ENCODE measurements around the gene SLIT3.

SLIT3 gene

DNA sequence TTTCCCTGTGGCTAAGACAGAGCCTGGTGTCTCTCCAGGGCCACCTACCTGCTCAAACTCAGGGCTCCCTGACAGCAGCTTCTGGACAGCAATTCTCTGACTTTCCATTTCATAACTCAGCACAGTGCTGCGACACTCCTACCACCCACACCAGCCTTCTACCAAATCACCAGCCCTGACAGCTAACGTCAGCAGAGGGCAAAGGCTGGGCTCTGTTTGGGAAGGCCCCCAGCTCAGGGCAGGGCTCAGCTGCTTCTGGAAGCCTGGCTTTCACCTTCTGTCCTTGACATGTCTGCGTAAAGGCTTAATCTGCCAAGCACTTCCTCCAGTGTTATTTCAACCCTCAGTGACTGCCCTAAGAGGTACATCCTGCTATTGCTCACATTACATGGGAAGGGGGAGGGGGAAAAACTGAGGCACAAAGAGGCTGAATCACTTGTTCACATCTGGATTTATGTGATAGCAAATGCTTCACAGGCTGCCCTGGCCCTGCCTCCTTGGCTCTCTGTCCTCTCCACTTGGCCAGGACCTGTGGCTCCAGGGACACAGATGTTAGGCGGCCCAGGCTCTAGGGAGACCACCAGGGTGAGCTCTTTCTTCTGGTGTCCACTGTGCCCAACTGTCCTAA, 619.3 kb downstream of the SLIT3 start:
- no peak for DNase-seq

GRCh38 chr5:168680395-168680794, 620.5 kb downstream of the SLIT3 start:
- DNase-seq: no peak

DNA sequence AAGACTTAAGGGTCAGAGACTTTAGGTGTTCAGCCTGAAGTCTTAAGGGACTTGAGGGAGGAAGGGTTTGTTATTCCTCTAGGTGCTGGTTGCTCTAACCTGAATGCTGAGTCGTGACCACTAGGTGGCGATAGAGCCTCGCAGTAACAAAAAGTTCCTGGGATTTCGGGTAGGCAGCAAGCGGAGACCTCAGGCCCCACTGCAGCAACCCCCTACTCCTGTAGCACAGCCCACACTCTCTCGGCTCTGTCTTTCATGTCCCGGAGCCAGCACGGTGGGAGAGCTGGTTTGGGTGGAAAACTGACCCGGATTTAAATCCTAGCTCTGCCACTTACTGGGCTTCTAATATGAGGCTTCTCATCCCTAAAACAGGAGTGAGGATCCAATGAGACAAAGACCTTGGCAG, 621.4 kb downstream of the SLIT3 start:
- DNase-seq: peak; percentile 61 to 79

- no peak for DNase-seq
These were observed 624.4 kb downstream of the SLIT3 start for GRCh38 chr5:168676501-168676900.

DNA sequence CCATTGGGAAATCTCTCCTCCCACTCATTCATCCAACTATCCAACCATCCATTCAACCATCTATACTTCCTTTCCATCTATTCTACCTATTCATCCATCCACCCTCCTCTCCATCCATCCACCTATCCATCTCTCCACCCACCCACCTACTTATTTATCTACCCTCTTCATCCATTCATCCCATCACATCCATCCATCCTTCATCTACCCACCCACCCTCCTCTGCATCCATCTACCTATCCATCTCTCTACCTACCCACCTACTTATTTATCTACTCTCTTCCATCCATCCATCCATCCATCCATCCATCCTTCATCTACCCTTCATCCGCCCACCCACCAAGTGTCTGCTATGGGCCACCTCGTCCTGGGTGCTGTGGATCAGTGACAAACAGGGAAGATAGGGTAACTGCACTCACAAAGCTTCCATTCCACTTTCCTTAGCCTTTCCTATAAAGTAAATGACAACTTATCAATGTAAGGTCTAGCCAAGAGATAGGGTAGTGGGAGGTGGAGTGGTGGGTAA, 625.0 kb downstream of the SLIT3 start:
- DNase-seq: no peak

GRCh38 chr5:168674893-168675482, 626.0 kb downstream of the SLIT3 start:
- DNase-seq: no peak

DNA sequence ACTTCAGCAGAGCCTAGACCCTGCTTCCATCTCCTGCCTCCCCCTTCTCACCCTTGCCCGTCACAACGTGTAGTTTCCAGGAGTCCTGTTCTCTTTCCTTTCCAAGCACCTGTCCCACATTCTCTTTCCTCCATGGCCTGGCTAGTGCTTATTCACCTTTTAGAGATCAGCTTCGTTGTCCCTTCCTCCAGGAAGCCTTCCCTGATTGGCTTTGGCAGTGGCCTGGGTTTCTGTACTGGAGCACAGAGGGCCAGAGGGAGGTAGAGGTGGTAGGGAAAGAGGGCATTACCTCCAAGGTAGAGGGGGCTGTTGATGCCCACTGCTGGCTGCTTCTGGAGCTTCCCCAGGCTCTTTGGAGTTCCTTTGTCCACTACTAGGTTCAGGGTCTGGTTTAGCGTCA, 628.1 kb downstream of the SLIT3 start:
- no peak for DNase-seq

- no peak for DNase-seq
These were observed 628.9 kb downstream of the SLIT3 start for GRCh38 chr5:168672016-168672415.

GRCh38 chr5:168670881-168671575, 629.9 kb downstream of the SLIT3 start:
- DNase-seq: peak in 1 of 2 experiments; percentile 27

- no peak for DNase-seq
These were observed 631.1 kb downstream of the SLIT3 start for GRCh38 chr5:168669668-168670378.

DNA sequence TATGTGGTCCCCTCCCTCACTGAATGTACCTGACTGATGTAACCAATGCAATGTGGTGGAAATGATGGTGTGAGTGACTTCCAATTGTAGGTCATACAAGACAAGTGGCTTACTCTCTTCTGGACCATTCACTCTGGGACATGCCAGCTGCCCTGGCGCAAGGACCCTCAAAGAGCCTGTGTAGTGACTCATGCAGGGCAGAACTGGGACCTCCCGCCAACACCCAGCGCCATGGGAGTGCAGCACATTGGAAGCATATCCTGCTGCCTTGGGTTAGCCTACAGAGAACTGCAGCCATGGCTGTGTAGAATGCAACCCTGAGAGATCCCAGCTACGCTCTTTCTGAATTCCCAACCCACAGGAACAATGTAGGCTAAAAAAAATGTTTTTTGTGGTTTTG, 631.8 kb downstream of the SLIT3 start:
- no peak for DNase-seq

DNA sequence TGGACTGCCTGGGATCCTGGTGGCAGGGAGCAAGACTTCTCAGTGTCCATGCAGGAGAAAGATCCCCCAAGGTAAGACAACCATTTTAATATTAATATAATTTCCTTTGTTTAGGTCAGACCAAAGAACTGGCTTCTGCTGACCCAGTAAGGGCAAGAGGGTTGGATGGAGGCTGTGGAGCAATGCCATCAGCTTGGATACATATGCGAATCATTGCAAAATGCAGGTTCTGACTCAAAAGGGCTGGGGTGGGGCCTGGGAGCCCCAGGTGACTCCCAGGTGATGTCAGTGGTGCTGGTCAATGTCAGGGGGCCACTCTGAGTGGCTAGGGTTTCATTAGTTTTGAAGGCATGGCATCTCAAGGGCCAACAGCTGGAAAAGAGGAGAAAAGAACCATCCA, 632.9 kb downstream of the SLIT3 start:
- no peak for DNase-seq

- peak in 1 of 2 experiments; percentile 6 for DNase-seq
These were observed 633.6 kb downstream of the SLIT3 start for GRCh38 chr5:168667301-168667840.

- DNase-seq: no peak
These were observed 634.6 kb downstream of the SLIT3 start for GRCh38 chr5:168666356-168666755.

DNA sequence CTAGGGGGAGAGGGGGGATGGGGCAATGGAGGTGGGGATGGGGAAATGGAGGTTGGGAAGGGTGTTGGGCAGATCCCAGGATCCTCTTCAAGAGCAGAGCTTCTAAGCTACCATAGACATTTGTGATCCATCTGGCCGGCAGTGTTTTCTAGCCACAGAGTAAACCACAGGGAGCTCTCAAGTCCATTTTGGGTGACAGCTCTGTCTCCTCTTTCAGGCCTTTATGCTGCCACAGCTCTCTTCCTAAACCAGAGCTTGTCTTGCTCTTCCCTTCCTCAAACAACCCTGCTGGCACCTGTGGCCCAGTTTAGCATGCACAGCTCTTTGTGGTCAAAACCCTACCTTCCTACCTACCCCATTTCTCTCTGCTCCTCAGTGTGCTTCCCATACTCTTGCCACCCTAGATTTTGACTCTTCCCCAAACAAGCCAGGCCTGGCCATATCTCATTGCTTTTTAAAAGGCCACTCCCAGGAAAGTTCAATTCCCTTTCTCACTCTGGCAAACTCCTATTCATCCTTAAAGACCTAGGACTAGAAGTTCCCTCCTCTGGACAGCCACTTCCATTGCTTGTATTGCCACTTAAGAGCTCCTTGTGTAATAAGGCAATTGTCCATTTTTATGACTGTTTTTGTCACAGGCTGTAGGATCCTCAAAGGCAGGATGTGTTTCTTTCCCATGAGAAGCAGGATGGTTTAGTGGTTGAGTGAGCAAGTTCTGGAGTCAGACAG, 637.5 kb downstream of the SLIT3 start:
- DNase-seq: no peak

DNA sequence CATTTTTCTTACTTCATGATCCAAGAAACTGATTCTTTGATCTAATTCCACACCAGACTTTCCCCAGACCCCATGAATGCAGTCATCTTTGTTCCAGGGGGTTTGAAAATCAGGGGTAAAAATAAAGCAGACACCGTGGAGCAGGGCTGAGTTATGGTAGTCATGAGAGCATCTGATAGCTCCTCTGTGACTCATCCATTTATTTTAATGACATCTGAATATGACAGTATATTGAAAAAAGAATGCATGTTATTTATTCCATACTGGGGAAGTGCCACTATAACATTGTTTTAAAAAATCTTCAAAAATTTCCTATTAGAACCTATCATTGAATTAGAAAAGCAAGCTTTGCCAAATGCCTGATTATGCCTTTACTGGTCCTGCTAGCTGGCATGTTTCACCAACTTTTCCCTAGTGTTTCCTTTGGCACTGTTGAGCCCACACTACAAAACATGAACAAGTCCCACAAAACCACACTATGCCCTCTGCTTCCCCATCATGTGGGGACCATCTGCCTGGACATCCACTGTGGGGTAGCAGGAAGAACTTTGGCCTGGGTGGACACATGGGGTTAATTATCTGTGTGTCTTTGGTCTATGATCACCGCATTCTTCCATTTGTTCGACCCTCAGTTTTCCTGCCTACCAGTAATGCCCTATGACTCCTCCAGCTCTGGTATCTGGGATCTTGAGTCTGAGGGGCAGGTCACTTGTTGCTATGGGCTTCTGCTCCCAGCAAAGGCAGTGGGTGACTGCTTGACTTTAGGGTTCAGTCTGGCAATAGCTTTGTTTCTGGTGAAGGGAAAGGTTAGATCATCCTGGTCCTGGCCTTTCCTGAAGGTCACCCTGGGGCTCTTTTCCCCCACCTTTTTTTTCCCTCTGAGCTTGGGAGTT, 639.1 kb downstream of the SLIT3 start:
- DNase-seq: no peak

DNA sequence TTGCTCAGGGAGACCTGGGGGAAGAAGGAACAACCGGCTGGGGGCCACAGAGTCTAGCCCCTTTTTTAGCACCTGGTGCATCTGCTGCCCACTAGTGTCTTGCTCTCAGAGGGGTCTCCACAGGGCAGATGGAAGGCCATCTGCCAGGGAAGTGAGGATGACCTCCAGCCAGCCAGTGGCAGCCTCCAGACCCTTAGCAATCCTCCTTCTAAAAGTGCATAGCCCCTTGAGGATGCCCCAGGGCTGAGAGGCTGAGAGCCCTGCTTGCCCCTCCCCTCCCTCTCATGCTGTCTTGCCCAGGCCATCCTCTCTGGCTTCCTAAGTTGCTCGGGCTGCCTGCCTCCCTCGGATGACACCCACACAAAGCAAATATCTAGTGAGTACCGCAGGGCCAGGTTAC, 640.2 kb downstream of the SLIT3 start:
- DNase-seq: peak in 1 of 2 experiments; percentile 13

DNA sequence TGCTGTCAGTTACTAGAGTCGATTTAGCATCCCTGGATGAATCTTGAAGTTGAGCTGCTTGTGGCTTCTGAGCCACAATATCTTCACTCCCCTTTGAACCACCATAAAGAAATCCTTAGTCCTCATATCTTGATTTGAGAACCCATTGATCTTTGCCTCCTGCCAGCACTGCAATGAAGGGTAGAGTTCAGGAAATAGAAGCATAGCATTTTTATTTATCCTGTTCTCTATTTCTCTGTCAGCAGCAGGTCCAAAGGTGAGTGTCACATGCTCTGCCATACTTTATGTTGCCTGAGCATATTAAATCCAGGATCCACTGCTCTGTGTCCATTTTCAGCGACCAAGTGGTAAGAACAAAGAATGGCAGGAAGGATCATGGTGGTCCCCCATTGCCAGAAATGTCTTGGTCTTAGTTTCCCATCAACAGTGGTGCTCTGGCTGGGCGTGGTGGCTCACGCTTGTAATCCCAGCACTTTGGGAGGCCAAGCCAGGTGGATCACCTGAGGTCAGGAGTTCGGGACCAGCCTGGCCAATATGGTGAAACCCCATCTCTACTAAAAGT, 641.6 kb downstream of the SLIT3 start:
- DNase-seq: no peak

- DNase-seq: no peak
These were observed 642.5 kb downstream of the SLIT3 start for GRCh38 chr5:168658394-168658793.

- peak; percentile 46 to 77 for DNase-seq
These were observed 644.3 kb downstream of the SLIT3 start for GRCh38 chr5:168656633-168657032.

- DNase-seq: no peak
These were observed 645.6 kb downstream of the SLIT3 start for GRCh38 chr5:168655316-168655715.
